OCI-LY7 (cell line): ENCODE measurements around the gene PSMD6.

Source experiments
- EZH2phosphoT487 ChIP-seq: fragments of 200-600 bp; sonication (generic); IDR thresholded peaks from 2 replicates; pipeline ENCODE4 v1.6.1; 2018; ENCODE audit warnings: low read depth, borderline replicate concordance, mild to moderate bottlenecking, mixed run types, antibody characterized with exemption, low read length, moderate library complexity, mixed read lengths
- TF ChIP-seq, protein P1 (sequence below): fragments of 200-600 bp; sonication (generic); conservative IDR thresholded peaks from 2 replicates; pipeline ENCODE4 v1.5.1; 2014; ENCODE audit warnings: mild to moderate bottlenecking, antibody characterized with exemption, low read length, moderate library complexity, mixed read lengths

DNA sequence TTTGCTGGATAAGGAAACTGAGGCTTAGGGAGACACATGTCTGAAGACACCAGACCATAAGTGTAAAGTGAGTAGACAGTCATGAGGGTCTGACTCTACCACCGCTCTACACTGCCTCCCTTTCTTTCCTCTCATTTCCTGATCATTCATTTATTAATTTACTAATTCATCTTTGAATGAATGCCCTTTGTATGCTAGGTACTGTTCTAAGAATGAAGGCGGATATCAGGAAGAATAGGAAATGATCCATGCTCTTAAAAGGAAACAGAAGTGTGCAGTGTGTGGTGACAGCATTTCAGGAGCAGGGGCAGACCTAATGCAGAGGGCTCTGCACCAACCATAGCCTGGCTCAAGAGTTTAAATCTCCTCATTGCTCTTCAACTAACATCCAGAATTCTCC lies 31.8 kb upstream of the PSMD6 start:
- TF ChIP-seq, protein P1, sequence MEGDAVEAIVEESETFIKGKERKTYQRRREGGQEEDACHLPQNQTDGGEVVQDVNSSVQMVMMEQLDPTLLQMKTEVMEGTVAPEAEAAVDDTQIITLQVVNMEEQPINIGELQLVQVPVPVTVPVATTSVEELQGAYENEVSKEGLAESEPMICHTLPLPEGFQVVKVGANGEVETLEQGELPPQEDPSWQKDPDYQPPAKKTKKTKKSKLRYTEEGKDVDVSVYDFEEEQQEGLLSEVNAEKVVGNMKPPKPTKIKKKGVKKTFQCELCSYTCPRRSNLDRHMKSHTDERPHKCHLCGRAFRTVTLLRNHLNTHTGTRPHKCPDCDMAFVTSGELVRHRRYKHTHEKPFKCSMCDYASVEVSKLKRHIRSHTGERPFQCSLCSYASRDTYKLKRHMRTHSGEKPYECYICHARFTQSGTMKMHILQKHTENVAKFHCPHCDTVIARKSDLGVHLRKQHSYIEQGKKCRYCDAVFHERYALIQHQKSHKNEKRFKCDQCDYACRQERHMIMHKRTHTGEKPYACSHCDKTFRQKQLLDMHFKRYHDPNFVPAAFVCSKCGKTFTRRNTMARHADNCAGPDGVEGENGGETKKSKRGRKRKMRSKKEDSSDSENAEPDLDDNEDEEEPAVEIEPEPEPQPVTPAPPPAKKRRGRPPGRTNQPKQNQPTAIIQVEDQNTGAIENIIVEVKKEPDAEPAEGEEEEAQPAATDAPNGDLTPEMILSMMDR, result no peak
- TF ChIP-seq EZH2phosphoT487, result no peak
